ENCODE data around the gene KCNH1. TPM values are rescaled to one million over a fixed set of nuclear protein-coding genes. Genes with fewer than 3 reads are reported as not detected.

The KCNH1 gene
- total and polyA plus RNA-seq, 2 of the 4 experiments (the other 2 are of a cell fraction): 0.27 to 0.54 TPM

- POLR2A ChIA-PET (ENCODE audit: unreplicated experiment): interaction anchor here (0.6 kb wide), 1 partner anchor 10 kb away, joined by 3 read pairs; no protein-coding TSS in a partner anchor
- CTCF ChIA-PET: no interaction called here
- Histone ChIP-seq H3K4me2 (ENCODE audit: low read depth, low read length) (no peak overlapping the region), H2BK120ac (ENCODE audit: low read depth, low read length) (no peak overlapping the region), H3K56ac (ENCODE audit: extremely low read depth, insufficient read depth, low read length) (no peak overlapping the region), H3K18ac (ENCODE audit: low read depth, low read length) (no peak overlapping the region), H3K36me3 (ENCODE audit: control insufficient read depth, insufficient read depth, low read length) (no peaks in the 10 kb centered on the region), H2AFZ (replicated peaks; ENCODE audit: low read length, poor library complexity) (no peak overlapping the region), H2BK5ac (ENCODE audit: low read depth, low read length, poor library complexity, severe bottlenecking) (no peak overlapping the region), H2BK20ac (ENCODE audit: low read depth, low read length) (no peak overlapping the region), H3K79me1 (ENCODE audit: low read depth in 1 of 2, low read length in 2 of 2) (no peaks in the 10 kb centered on the region), H3K27ac (ENCODE audit: insufficient read depth, low read length) (no peak overlapping the region), H3K9me3 (ENCODE audit: control insufficient read depth, insufficient read depth, low read length) (no peaks in the 10 kb centered on the region), H3K9ac (ENCODE audit: low read depth, low read length) (no peak overlapping the region), H3K4me1 (ENCODE audit: control insufficient read depth, insufficient read depth, low read length) (no peaks in the 10 kb centered on the region; the same call in 1 of the 2 replicates), H3K4me3 (ENCODE audit: insufficient read depth, low read depth, low read length) (no peak overlapping the region), H4K20me1 (ENCODE audit: insufficient read depth, low read length) (no peaks in the 10 kb centered on the region), H4K5ac (ENCODE audit: low read depth, low read length) (no peak overlapping the region), H2AK9ac (replicated peaks; ENCODE audit: low read depth, low read length, poor library complexity) (no peak overlapping the region), H4K8ac (ENCODE audit: low read depth in 2 of 2, low read length in 2 of 2) (no peak overlapping the region), H3K4ac (ENCODE audit: low read depth, low read length) (no peak overlapping the region), H3K14ac (replicated peaks; ENCODE audit: low read depth, low read length) (no peak overlapping the region), H2AK5ac (ENCODE audit: low read depth, low read length) (no peak overlapping the region), H3K23ac (ENCODE audit: low read depth, low read length) (no peak overlapping the region), H4K91ac (ENCODE audit: insufficient read depth, low read depth, low read length) (no peak overlapping the region), H3K9me1 (ENCODE audit: insufficient read depth, low read length) (no peaks in the 10 kb centered on the region), H2BK15ac (ENCODE audit: low read depth, low read length) (no peak overlapping the region), H3K27me3 (ENCODE audit: control insufficient read depth, insufficient read depth, low read length) (no peaks in the 10 kb centered on the region)
- no TSS peak for BruUV-seq (replicated peaks)
- in situ Hi-C loops (cut with MboI; ENCODE audit: low sequenced_read_pairs): no loop called here
- intact Hi-C loops (cut with micrococcal nuclease): no loop called here
- WGBS, 2 experiments (ENCODE audit: extremely low coverage in 2 of 2, insufficient read length in 1 of 2): 52 to 81% methylated on average over 5 to 6 of the region's 6 CpGs
- TF ChIP-seq ELK1 (IDR thresholded peaks at IDR 0.05; ENCODE audit: borderline replicate concordance, low read depth, low read length) (no peak), CHD1 (IDR thresholded peaks at IDR 0.05; ENCODE audit: low read depth, low read length) (no peak), CEBPB (IDR thresholded peaks at IDR 0.05; ENCODE audit: low read depth, low read length) (no peak), SMC3 (IDR thresholded peaks at IDR 0.05; ENCODE audit: low read depth, low read length) (no peak), USF2 (IDR thresholded peaks at IDR 0.05; ENCODE audit: low read depth, low read length) (no peak), BHLHE40 (IDR thresholded peaks at IDR 0.05; ENCODE audit: low read depth, low read length) (no peak), MAFK (IDR thresholded peaks at IDR 0.05; ENCODE audit: low read depth, low read length) (no peak), CTCF (conservative IDR thresholded peaks at IDR 0.05; ENCODE audit: low read depth, low read length) (no peak), RCOR1 (IDR thresholded peaks at IDR 0.05; ENCODE audit: insufficient replicate concordance, low read length) (no peak), POLR2A (IDR thresholded peaks at IDR 0.05; ENCODE audit: low read depth, low read length) (no peak), RAD21 (IDR thresholded peaks at IDR 0.05; ENCODE audit: low read length) (no peak), FOS (IDR thresholded peaks at IDR 0.05; ENCODE audit: low read depth, low read length) (no peak), NFE2L2 (IDR thresholded peaks at IDR 0.05; ENCODE audit: low read depth, low read length) (no peak), RFX5 (IDR thresholded peaks at IDR 0.05; ENCODE audit: low read depth, low read length) (no peak), MXI1 (IDR thresholded peaks at IDR 0.05; ENCODE audit: borderline replicate concordance, low read depth, low read length) (no peak), MAZ (IDR thresholded peaks at IDR 0.05; ENCODE audit: borderline replicate concordance, low read depth, low read length) (no peak)
- DNase-seq (peak; percentile 28), ATAC-seq (ENCODE audit: low read depth) (no peak)
- dilution Hi-C loops (cut with HindIII; ENCODE audit: low sequenced_read_pairs, unreplicated experiment): no loop called here
Observed at GRCh38 chr1:210653771-210654170, 480.2 kb downstream of the KCNH1 start.
